GM18873 (cell line): Measurements from ENCODE around the gene FAM78A.

ENCODE experiments used
- ATAC-seq: cut with Tn5 transposase; IDR thresholded peaks from one replicate; pipeline ENCODE4 v1.9.1; 2021; ENCODE audit warnings: mild to moderate bottlenecking, moderate library complexity, moderate number of reproducible peaks; ENCODE audit not compliant: unreplicated experiment, low FRiP score

Gene FAM78A

GRCh38 chr9:131240047-131240921 is 36.0 kb downstream of the FAM78A start:
- ATAC-seq = no peak

- ATAC-seq = no peak
Observed at GRCh38 chr9:131239161-131239975, 36.9 kb downstream of the FAM78A start.

- ATAC-seq = peak; percentile 18
Observed at GRCh38 chr9:131238402-131239021, 37.8 kb downstream of the FAM78A start.

GRCh38 chr9:131237931-131238401 is 38.3 kb downstream of the FAM78A start:
- ATAC-seq = peak; percentile 60

GRCh38 chr9:131237291-131237690 is 39.0 kb downstream of the FAM78A start:
- ATAC-seq = no peak

- no peak for ATAC-seq
Observed at GRCh38 chr9:131236761-131237160, 39.5 kb downstream of the FAM78A start.

GRCh38 chr9:131236161-131236560 is 40.1 kb downstream of the FAM78A start:
- no peak for ATAC-seq

GRCh38 chr9:131235480-131235851 is 40.8 kb downstream of the FAM78A start:
- no peak for ATAC-seq

GRCh38 chr9:131234799-131235479 is 41.4 kb downstream of the FAM78A start:
- ATAC-seq = no peak

- ATAC-seq = no peak
Observed at GRCh38 chr9:131233995-131234394, 42.3 kb downstream of the FAM78A start.

- no peak for ATAC-seq
Observed at GRCh38 chr9:131233556-131233955, 42.8 kb downstream of the FAM78A start.

- ATAC-seq = no peak
Observed at GRCh38 chr9:131228988-131229387, 47.3 kb downstream of the FAM78A start.

GRCh38 chr9:131227959-131228460 is 48.3 kb downstream of the FAM78A start:
- no peak for ATAC-seq

GRCh38 chr9:131227112-131227958 is 49.0 kb downstream of the FAM78A start:
- no peak for ATAC-seq

- ATAC-seq = no peak
Observed at GRCh38 chr9:131226226-131226625, 50.1 kb downstream of the FAM78A start.

GRCh38 chr9:131222460-131222859 is 53.9 kb downstream of the FAM78A start:
- no peak for ATAC-seq

- no peak for ATAC-seq
Observed at GRCh38 chr9:131220485-131220884, 55.8 kb downstream of the FAM78A start.

- ATAC-seq = no peak
Observed at GRCh38 chr9:131218370-131218769, 57.9 kb downstream of the FAM78A start.

- ATAC-seq = no peak
Observed at GRCh38 chr9:131217331-131218031, 58.8 kb downstream of the FAM78A start.
